BJ (cell line): ENCODE measurements around the gene IFNLR1. TPM values are rescaled to one million over a fixed set of nuclear protein-coding genes. Genes with fewer than 3 reads are reported as not detected.

ENCODE experiments used
- CTCF ChIA-PET: fragments of 350-600 bp; formaldehyde crosslinking; extraction: SDS; loops from one replicate; lab custom pipeline; 2021; ENCODE audit warnings: antibody characterized with exemption, inconsistent platforms; lab: Yijun Ruan, JAX
- POLR2A ChIA-PET: fragments of 300-600 bp; sonication (Branson Sonifier 250); formaldehyde crosslinking; extraction: SDS; loops from one replicate; lab custom pipeline; 2021; ENCODE audit warnings: antibody characterized with exemption; lab: Charles Lee
- DNase-seq: peaks from one replicate; pipeline ENCODE4 v3.0.0-alpha.2; 2011; ENCODE audit warnings: low read depth
- H3K27me3 ChIP-seq: 2 replicates; pipeline ENCODE4 v1.6.0; 2011; ENCODE audit warnings: low read length; ENCODE audit not compliant: control insufficient read depth, insufficient read depth
- H3K36me3 ChIP-seq: 2 replicates; pipeline ENCODE4 v1.5.1; 2011; ENCODE audit warnings: low read length; ENCODE audit not compliant: control insufficient read depth, insufficient read depth
- H3K4me3 ChIP-seq: 2 replicates; pipeline ENCODE4 v1.5.1; 2011; ENCODE audit warnings: low read depth, mild to moderate bottlenecking, control low read depth, low read length
- polyA plus RNA-seq: library from polyadenylated mRNA; depleted of rRNA; stranded (reverse); fragments of >200 nt; gene quantifications from 2 replicates; pipeline ENCODE4 v1.2.3, GENCODE V29; 2011
- TF ChIP-seq, protein P1 (sequence below): IDR thresholded peaks from 2 replicates; pipeline ENCODE4 v1.5.1; 2011; ENCODE audit warnings: low read depth, mild to moderate bottlenecking, control low read depth, inconsistent platforms, low read length, moderate library complexity; ENCODE audit not compliant: insufficient read depth

Gene IFNLR1
- polyA plus RNA-seq, 1 experiment: not detected

DNA sequence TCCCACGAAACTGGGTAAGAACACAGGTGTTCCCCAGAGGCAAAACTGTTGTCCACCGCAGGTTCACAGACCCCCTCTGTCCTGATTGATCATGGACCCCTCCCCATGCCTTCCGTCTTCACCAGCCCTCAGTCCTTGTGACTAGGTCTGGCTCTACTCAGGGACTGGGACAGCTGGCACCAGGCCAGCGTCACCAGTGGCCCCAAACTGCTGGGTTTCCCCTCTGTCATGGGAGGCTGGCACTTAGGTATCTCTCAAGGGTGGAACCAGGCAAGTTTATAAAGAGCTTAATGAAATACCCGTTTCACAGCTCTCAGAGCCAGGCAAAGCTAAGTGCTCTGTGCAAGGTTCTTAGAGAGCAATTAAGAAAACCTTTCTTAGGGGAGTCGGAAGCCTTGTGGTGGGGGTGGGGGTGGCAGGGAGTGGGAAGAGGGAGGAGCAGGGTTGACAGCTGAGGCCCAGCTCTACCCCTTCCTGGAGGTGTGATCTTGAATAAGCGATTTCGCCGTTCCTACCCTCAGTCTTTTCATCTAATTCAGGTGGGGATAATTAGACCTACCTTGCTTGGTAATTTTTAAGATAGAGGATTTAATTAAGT, 35.0 kb upstream of the IFNLR1 start:
- ChIA-PET POLR2A (no interaction called here), CTCF (interaction anchor here (1.1 kb wide), 1 partner anchor 152 kb away, joined by 4 read pairs; no protein-coding TSS in a partner anchor)
- H3K36me3 ChIP-seq: no peaks in the 10 kb centered on the region
- H3K4me3 ChIP-seq: no peak overlapping the region
- TF ChIP-seq, protein P1, sequence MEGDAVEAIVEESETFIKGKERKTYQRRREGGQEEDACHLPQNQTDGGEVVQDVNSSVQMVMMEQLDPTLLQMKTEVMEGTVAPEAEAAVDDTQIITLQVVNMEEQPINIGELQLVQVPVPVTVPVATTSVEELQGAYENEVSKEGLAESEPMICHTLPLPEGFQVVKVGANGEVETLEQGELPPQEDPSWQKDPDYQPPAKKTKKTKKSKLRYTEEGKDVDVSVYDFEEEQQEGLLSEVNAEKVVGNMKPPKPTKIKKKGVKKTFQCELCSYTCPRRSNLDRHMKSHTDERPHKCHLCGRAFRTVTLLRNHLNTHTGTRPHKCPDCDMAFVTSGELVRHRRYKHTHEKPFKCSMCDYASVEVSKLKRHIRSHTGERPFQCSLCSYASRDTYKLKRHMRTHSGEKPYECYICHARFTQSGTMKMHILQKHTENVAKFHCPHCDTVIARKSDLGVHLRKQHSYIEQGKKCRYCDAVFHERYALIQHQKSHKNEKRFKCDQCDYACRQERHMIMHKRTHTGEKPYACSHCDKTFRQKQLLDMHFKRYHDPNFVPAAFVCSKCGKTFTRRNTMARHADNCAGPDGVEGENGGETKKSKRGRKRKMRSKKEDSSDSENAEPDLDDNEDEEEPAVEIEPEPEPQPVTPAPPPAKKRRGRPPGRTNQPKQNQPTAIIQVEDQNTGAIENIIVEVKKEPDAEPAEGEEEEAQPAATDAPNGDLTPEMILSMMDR: no peak
- no peak for DNase-seq
- peaks cover 13% of the 10 kb centered on the region for H3K27me3 ChIP-seq

- Histone ChIP-seq H3K4me3 (no peak overlapping the region), H3K36me3 (no peaks in the 10 kb centered on the region), H3K27me3 (peaks cover 22% of the 10 kb centered on the region)
- ChIA-PET CTCF (interaction anchor here (1.1 to 1.2 kb wide), 3 partner anchors 19 to 170 kb away, joined by 4 to 6 read pairs (median 5); no protein-coding TSS in a partner anchor), POLR2A (no interaction called here)
- DNase-seq: no peak
- TF ChIP-seq, protein P1: no peak
Measured at GRCh38 chr1:24221246-24221645, 34.2 kb upstream of the IFNLR1 start.

DNA sequence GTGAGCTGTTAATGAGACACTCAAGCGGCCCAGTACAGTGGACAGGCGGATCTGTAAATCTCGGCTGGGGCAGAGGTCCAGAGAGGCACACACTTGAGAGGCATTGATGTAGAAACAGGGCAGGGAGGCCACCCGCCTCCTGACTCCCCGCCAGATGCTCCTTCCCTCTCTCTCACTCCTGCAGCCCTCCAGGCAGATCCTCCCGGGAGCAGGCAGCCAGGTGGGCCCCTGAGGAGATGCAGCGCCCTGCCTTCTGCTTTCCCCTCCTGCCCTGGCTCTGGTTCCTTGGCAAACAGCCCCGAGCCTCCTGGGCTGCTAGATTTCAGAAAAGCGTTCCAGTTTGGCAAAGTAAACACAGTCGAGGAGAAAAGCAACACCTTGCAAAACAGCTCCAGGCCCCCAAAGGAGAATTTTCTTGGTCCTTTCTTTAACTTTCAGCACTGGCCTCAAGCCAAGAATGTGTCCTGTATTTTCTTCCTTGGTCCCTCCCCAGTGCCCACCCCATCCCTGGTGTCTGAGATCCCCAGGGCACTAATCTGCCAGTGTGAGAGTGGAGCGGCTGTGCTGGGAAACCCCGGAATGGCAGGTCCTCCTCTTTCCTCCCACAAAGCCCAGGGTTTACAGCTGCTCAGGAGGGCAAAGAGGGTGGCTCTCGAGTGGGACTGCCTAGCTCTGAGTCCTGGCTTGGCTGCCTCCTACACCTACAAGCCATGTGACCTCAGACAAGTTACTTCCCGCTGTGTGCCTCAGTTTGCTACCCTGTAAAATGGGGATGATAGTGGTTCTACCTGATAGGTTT, 29.4 kb upstream of the IFNLR1 start:
- H3K36me3 ChIP-seq: no peaks in the 10 kb centered on the region
- TF ChIP-seq, protein P1: no peak
- H3K27me3 ChIP-seq: peaks cover 31% of the 10 kb centered on the region
- H3K4me3 ChIP-seq: no peak overlapping the region
- CTCF ChIA-PET: interaction anchor here (0.9 to 2.8 kb wide), 3 partner anchors 15 to 175 kb away, joined by 3 to 12 read pairs (median 5); no protein-coding TSS in a partner anchor
- POLR2A ChIA-PET: no interaction called here
- no peak for DNase-seq

GRCh38 chr1:24215226-24215814, 28.2 kb upstream of the IFNLR1 start:
- POLR2A ChIA-PET: no interaction called here
- CTCF ChIA-PET: interaction anchor here (1.0 to 2.8 kb wide), 2 partner anchors 14 to 28 kb away, joined by 3 to 12 read pairs; no protein-coding TSS in a partner anchor
- TF ChIP-seq, protein P1: no peak
- Histone ChIP-seq H3K4me3 (no peak overlapping the region), H3K36me3 (no peaks in the 10 kb centered on the region), H3K27me3 (peaks cover 35% of the 10 kb centered on the region)
- DNase-seq: no peak

DNA sequence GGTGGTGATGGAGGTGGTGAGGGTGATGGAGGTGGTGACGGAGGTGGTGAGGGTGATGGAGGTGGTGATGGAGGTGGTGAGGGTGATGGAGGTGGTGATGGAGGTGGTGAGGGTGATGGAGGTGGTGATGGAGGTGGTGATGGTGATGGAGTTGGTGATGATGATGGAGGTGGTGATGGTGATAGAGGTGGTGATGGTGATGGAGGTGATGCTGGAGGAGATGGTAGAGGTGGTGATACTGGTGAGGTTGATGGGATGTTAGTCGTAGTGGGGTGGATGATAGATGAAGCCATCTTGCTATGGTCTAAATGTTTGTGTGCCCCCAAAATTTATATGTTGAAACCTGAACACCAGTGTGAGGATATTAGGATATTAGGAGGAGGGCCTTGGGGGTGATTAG, 25.3 kb upstream of the IFNLR1 start:
- POLR2A ChIA-PET: no interaction called here
- TF ChIP-seq, protein P1: no peak
- DNase-seq: no peak
- no peaks in the 10 kb centered on the region for H3K36me3 ChIP-seq
- H3K27me3 ChIP-seq: peaks cover 31% of the 10 kb centered on the region
- CTCF ChIA-PET: no interaction called here
- H3K4me3 ChIP-seq: no peak overlapping the region
